GM15510 (cell line): ENCODE measurements around the gene ONECUT3.

Experiments used
- POLR2A ChIP-seq: IDR thresholded peaks from 3 replicates; pipeline ENCODE4 v1.6.1; 2011; ENCODE audit warnings: borderline replicate concordance; ENCODE audit not compliant: insufficient read length; ENCODE audit errors: extremely low read depth

Gene ONECUT3

GRCh38 chr19:1757468-1758230 lies 4.3 kb downstream of the ONECUT3 start:
- no peak for TF ChIP-seq POLR2A

GRCh38 chr19:1758231-1758577 lies 4.9 kb downstream of the ONECUT3 start:
- TF ChIP-seq POLR2A = no peak

GRCh38 chr19:1758959-1759903 lies 5.9 kb downstream of the ONECUT3 start:
- TF ChIP-seq POLR2A = no peak

- no peak for TF ChIP-seq POLR2A
Measured at GRCh38 chr19:1760020-1760419, 6.7 kb downstream of the ONECUT3 start.

- TF ChIP-seq POLR2A = no peak
Measured at GRCh38 chr19:1761528-1762242, 8.4 kb downstream of the ONECUT3 start.

GRCh38 chr19:1762243-1763117 lies 9.2 kb downstream of the ONECUT3 start:
- no peak for TF ChIP-seq POLR2A

- no peak for TF ChIP-seq POLR2A
Measured at GRCh38 chr19:1763648-1764639, 10.6 kb downstream of the ONECUT3 start.

GRCh38 chr19:1764729-1765128 lies 11.4 kb downstream of the ONECUT3 start:
- no peak for TF ChIP-seq POLR2A

- TF ChIP-seq POLR2A = no peak
Measured at GRCh38 chr19:1765232-1765903, 12.1 kb downstream of the ONECUT3 start.

- TF ChIP-seq POLR2A = no peak
Measured at GRCh38 chr19:1765904-1766799, 12.8 kb downstream of the ONECUT3 start.

GRCh38 chr19:1766800-1767352 lies 13.6 kb downstream of the ONECUT3 start:
- no peak for TF ChIP-seq POLR2A

GRCh38 chr19:1767464-1767933 lies 14.2 kb downstream of the ONECUT3 start:
- TF ChIP-seq POLR2A = no peak

GRCh38 chr19:1768248-1768647 lies 14.9 kb downstream of the ONECUT3 start:
- TF ChIP-seq POLR2A = no peak
